ENCODE measurements around the gene HIPK2. TPM values are rescaled to one million over a fixed set of nuclear protein-coding genes. Genes with fewer than 3 reads are reported as not detected.

HIPK2 gene
- total RNA-seq, 1 experiment from 2014 or later = 30.7 TPM

DNA sequence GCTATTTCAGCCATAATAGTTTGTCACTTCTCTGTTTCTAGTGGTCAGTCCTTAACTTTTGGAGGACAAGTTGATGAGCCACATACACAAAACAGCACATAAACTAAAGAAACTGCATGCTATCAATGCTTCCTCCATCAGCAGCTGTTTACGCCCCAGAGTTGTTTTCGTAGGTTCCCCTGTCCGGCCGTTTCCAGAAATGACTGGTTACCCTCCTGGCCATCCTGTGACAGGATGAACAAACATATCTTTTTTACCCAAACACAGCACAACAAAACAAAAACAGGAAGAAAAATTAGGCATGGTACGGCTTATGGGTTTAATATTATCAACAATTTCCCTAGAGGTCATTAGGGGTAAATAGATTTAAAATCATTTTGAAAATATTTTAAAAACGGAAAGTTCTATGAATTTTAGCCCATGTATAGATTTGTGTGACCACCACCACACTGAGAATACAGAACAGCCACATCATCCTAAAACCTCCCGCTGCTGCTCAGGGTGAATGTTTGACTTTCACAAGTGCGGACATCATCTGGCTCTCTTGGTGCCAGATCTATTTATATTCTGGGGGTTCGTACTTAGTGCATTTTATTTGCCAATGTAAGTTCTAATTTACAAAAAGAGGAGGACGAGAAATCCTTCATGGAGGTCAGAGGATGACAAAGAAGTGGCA lies 74.8 kb downstream of the HIPK2 start:
- Histone ChIP-seq H3K36me3 (ENCODE audit: insufficient read depth, low read length, poor library complexity, severe bottlenecking) (no peaks in the 10 kb centered on the region), H3K4me1 (ENCODE audit: insufficient read depth, low read length, poor library complexity, severe bottlenecking) (no peaks in the 10 kb centered on the region), H3K9me3 (ENCODE audit: low read depth, low read length, poor library complexity, severe bottlenecking) (no peaks in the 10 kb centered on the region), H3K4me3 (ENCODE audit: low read depth, low read length, poor library complexity, severe bottlenecking) (no peak overlapping the region), H3K27me3 (replicated peaks; ENCODE audit: insufficient read depth, low read depth, low read length, poor library complexity) (no peaks in the 10 kb centered on the region), H3K27ac (ENCODE audit: low read depth, low read length, poor library complexity, severe bottlenecking) (no peak overlapping the region)
- CTCF ChIA-PET = no interaction called here
- no peak for DNase-seq (ENCODE audit: low spot score)
- TF ChIP-seq, protein P1, sequence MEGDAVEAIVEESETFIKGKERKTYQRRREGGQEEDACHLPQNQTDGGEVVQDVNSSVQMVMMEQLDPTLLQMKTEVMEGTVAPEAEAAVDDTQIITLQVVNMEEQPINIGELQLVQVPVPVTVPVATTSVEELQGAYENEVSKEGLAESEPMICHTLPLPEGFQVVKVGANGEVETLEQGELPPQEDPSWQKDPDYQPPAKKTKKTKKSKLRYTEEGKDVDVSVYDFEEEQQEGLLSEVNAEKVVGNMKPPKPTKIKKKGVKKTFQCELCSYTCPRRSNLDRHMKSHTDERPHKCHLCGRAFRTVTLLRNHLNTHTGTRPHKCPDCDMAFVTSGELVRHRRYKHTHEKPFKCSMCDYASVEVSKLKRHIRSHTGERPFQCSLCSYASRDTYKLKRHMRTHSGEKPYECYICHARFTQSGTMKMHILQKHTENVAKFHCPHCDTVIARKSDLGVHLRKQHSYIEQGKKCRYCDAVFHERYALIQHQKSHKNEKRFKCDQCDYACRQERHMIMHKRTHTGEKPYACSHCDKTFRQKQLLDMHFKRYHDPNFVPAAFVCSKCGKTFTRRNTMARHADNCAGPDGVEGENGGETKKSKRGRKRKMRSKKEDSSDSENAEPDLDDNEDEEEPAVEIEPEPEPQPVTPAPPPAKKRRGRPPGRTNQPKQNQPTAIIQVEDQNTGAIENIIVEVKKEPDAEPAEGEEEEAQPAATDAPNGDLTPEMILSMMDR (conservative IDR thresholded peaks at IDR 0.05; ENCODE audit: low read depth, low read length) = no peak
- no peak for TF ChIP-seq EZH2 (IDR thresholded peaks at IDR 0.05; ENCODE audit: borderline replicate concordance, low read depth, low read length, poor library complexity, severe bottlenecking)
- BruUV-seq (replicated peaks) = no TSS peak
- POLR2A ChIA-PET (ENCODE audit: low non-redundant PET) = no interaction called here
- intact Hi-C loops (cut with micrococcal nuclease; ENCODE audit: unreplicated experiment) = no loop called here

DNA sequence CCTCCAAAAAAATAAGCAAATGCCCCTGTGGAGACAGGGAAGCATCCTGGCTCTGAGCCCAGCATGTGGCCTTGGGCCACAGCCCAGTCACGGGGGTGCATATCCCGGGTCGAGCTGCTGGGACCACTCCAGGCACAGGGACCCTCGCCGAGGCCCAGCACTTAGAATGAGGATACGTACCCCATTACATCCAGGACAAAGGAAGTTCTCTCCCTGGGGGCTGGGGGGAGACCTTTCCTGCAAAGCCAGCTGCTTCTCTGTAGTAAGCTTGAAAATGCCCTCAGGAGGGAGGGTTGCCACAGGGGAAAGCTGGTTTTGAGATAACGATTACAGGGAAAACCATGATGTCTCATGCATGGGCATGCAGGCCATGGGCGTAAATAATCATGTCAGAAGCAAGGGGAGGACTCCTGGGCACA lies 75.5 kb downstream of the HIPK2 start:
- no TSS peak for BruUV-seq (replicated peaks)
- intact Hi-C loops (cut with micrococcal nuclease; ENCODE audit: unreplicated experiment) = no loop called here
- Histone ChIP-seq H3K36me3 (ENCODE audit: insufficient read depth, low read length, poor library complexity, severe bottlenecking) (no peaks in the 10 kb centered on the region), H3K4me1 (ENCODE audit: insufficient read depth, low read length, poor library complexity, severe bottlenecking) (no peaks in the 10 kb centered on the region), H3K4me3 (ENCODE audit: low read depth, low read length, poor library complexity, severe bottlenecking) (no peak overlapping the region), H3K27me3 (replicated peaks; ENCODE audit: insufficient read depth, low read depth, low read length, poor library complexity) (no peaks in the 10 kb centered on the region), H3K9me3 (ENCODE audit: low read depth, low read length, poor library complexity, severe bottlenecking) (no peaks in the 10 kb centered on the region), H3K27ac (ENCODE audit: low read depth, low read length, poor library complexity, severe bottlenecking) (no peak overlapping the region)
- DNase-seq (ENCODE audit: low spot score) = no peak
- ChIA-PET POLR2A (ENCODE audit: low non-redundant PET) (no interaction called here), CTCF (no interaction called here)
- TF ChIP-seq EZH2 (IDR thresholded peaks at IDR 0.05; ENCODE audit: borderline replicate concordance, low read depth, low read length, poor library complexity, severe bottlenecking) = no peak
- TF ChIP-seq, protein P1 (conservative IDR thresholded peaks at IDR 0.05; ENCODE audit: low read depth, low read length) = no peak

DNA sequence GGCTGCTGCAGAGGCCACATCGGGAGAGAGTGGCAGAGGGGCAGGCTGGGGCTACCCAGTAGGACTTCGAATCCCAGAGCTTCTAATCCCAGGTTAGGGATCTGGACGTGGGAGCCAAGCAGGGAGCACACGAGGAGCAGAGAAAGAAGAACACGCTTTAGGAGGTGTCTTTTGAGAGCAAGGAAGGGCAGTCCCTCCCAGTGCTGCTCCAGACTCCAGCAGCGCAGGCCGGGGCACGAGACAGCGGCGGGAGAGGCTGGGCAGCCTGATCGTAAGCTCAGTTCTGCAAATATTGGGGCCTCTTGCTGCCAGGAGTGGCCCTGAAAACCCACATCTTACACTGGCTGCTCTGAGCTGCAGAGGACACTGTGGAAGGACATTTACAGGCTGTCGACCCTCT lies 75.9 kb downstream of the HIPK2 start:
- POLR2A ChIA-PET (ENCODE audit: low non-redundant PET) = no interaction called here
- no TSS peak for BruUV-seq (replicated peaks)
- H3K9me3 ChIP-seq (ENCODE audit: low read depth, low read length, poor library complexity, severe bottlenecking) = no peaks in the 10 kb centered on the region
- no peaks in the 10 kb centered on the region for H3K27me3 ChIP-seq (replicated peaks; ENCODE audit: insufficient read depth, low read depth, low read length, poor library complexity)
- H3K36me3 ChIP-seq (ENCODE audit: insufficient read depth, low read length, poor library complexity, severe bottlenecking) = no peaks in the 10 kb centered on the region
- H3K27ac ChIP-seq (ENCODE audit: low read depth, low read length, poor library complexity, severe bottlenecking) = no peak overlapping the region
- H3K4me1 ChIP-seq (ENCODE audit: insufficient read depth, low read length, poor library complexity, severe bottlenecking) = no peaks in the 10 kb centered on the region
- no peak for DNase-seq (ENCODE audit: low spot score)
- intact Hi-C loops (cut with micrococcal nuclease; ENCODE audit: unreplicated experiment) = no loop called here
- TF ChIP-seq, protein P1 (conservative IDR thresholded peaks at IDR 0.05; ENCODE audit: low read depth, low read length) = no peak
- TF ChIP-seq EZH2 (IDR thresholded peaks at IDR 0.05; ENCODE audit: borderline replicate concordance, low read depth, low read length, poor library complexity, severe bottlenecking) = no peak
- no peak overlapping the region for H3K4me3 ChIP-seq (ENCODE audit: low read depth, low read length, poor library complexity, severe bottlenecking)
- CTCF ChIA-PET = no interaction called here
